ENCODE results near the gene CGB8. TPM values are rescaled to one million over a fixed set of nuclear protein-coding genes. Genes with fewer than 3 reads are reported as not detected.

CGB8 gene
- total RNA-seq, 2 donors from 2014 or later: not detected

- intact Hi-C loops (cut with DNase I): no loop called here
- Histone ChIP-seq H3K4me3 (peak overlapping the region; percentile 16 to 35), H3K36me3 (no peaks in the 10 kb centered on the region), H3K9me3 (no peaks in the 10 kb centered on the region), H3K27ac (no peak overlapping the region), H3K27me3 (replicated peaks; ENCODE audit: insufficient read depth) (no peaks in the 10 kb centered on the region), H3K4me1 (replicated peaks) (no peaks in the 10 kb centered on the region)
- peak in 2 of 4 experiments; percentile 26 to 45 for TF ChIP-seq CTCF (IDR thresholded peaks at IDR 0.05)
- TF ChIP-seq POLR2AphosphoS5 (IDR thresholded peaks at IDR 0.05): no peak
- TF ChIP-seq POLR2A (IDR thresholded peaks at IDR 0.05): no peak
- no peak for DNase-seq (ENCODE audit: low spot score)
- WGBS: under 1% methylated on average over 56 of the region's 62 CpGs
Observed at GRCh38 chr19:49017666-49018351, 31.1 kb downstream of the CGB8 start.

GRCh38 chr19:49017041-49017665 lies 31.8 kb downstream of the CGB8 start, which contains the start of gene LHB:
Gene LHB (minus strand): TSS chr19:49017091. CDS start chr19:49017081, 10 bp downstream.
- Histone ChIP-seq H3K4me1 (replicated peaks) (no peaks in the 10 kb centered on the region), H3K9me3 (no peaks in the 10 kb centered on the region), H3K27ac (no peak within 1 kb of the TSS), H3K4me3 (peak within 1 kb of the TSS; percentile 16 to 35), H3K36me3 (no peaks in the 10 kb centered on the region), H3K27me3 (replicated peaks; ENCODE audit: insufficient read depth) (no peaks in the 10 kb centered on the region)
- 71% methylated on average over 15 of the region's 17 CpGs for WGBS
- no peak for DNase-seq (ENCODE audit: low spot score)
- intact Hi-C loops (cut with DNase I): no loop called here
- TF ChIP-seq POLR2AphosphoS5 (IDR thresholded peaks at IDR 0.05) (no peak), POLR2A (IDR thresholded peaks at IDR 0.05) (no peak), CTCF (IDR thresholded peaks at IDR 0.05) (no peak)

- 81% methylated on average over 22 of the region's 29 CpGs for WGBS
- TF ChIP-seq CTCF (IDR thresholded peaks at IDR 0.05) (no peak), POLR2AphosphoS5 (IDR thresholded peaks at IDR 0.05) (no peak), POLR2A (IDR thresholded peaks at IDR 0.05) (no peak)
- Histone ChIP-seq H3K27ac (no peak overlapping the region), H3K9me3 (no peaks in the 10 kb centered on the region), H3K4me1 (replicated peaks) (no peaks in the 10 kb centered on the region), H3K4me3 (no peak overlapping the region), H3K36me3 (no peaks in the 10 kb centered on the region), H3K27me3 (replicated peaks; ENCODE audit: insufficient read depth) (no peaks in the 10 kb centered on the region)
- intact Hi-C loops (cut with DNase I): no loop called here
- DNase-seq (ENCODE audit: low spot score): no peak
Observed at GRCh38 chr19:49016067-49016839, 32.7 kb downstream of the CGB8 start.

- DNase-seq (ENCODE audit: low spot score): no peak
- TF ChIP-seq POLR2A (IDR thresholded peaks at IDR 0.05) (no peak), CTCF (IDR thresholded peaks at IDR 0.05) (no peak), POLR2AphosphoS5 (IDR thresholded peaks at IDR 0.05) (no peak)
- Histone ChIP-seq H3K9me3 (no peaks in the 10 kb centered on the region), H3K27ac (no peak overlapping the region), H3K27me3 (replicated peaks; ENCODE audit: insufficient read depth) (no peaks in the 10 kb centered on the region), H3K4me3 (no peak overlapping the region), H3K4me1 (replicated peaks) (no peaks in the 10 kb centered on the region), H3K36me3 (no peaks in the 10 kb centered on the region)
- intact Hi-C loops (cut with DNase I): no loop called here
- 93% methylated on average over 18 of the region's 18 CpGs for WGBS
Observed at GRCh38 chr19:49014870-49015255, 34.0 kb downstream of the CGB8 start.
